Breast epithelium (tissue), 3 donors: ENCODE results near the gene SNX24.

Experiments used
- POLR2A ChIP-seq: fragments of 450-650 bp; IDR thresholded peaks from one replicate; pipeline ENCODE4 v1.6.1; 2016; ENCODE audit warnings: antibody characterized with exemption, mild to moderate bottlenecking, moderate library complexity
- POLR2AphosphoS5 ChIP-seq, 3 donors: sonication (generic); formaldehyde crosslinking; IDR thresholded peaks; one replicate each; pipeline ENCODE4 v1.6.1; 2017; ENCODE audit warnings: antibody characterized with exemption in 3 of 3
- TF ChIP-seq, protein P1 (sequence below), 3 donors: fragments of 450-650 bp; IDR thresholded peaks; one replicate each; pipeline ENCODE4 v1.5.1; 2016 to 2017; ENCODE audit warnings: antibody characterized with exemption in 3 of 3, mild to moderate bottlenecking in 3 of 3, moderate library complexity in 3 of 3

DNA sequence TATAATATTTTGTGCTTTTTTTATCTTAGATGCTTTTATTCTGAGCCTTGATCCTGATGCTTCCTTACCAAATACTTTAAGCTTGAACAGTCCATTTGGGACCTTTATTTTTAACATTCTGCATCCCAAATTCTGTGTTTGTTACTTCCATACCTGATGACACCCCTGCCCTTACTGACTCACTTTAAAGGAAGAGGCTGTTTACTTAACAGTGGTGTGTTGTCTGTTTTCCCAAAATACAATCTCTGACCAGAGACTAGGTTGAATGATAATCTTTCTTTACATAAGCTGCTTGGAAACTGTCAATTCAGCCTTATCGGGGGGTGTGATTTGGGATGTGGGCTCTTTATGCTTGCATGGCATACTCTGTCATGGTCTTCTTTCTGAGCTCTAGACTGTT lies 71.1 kb downstream of the SNX24 start:
- TF ChIP-seq, protein P1, sequence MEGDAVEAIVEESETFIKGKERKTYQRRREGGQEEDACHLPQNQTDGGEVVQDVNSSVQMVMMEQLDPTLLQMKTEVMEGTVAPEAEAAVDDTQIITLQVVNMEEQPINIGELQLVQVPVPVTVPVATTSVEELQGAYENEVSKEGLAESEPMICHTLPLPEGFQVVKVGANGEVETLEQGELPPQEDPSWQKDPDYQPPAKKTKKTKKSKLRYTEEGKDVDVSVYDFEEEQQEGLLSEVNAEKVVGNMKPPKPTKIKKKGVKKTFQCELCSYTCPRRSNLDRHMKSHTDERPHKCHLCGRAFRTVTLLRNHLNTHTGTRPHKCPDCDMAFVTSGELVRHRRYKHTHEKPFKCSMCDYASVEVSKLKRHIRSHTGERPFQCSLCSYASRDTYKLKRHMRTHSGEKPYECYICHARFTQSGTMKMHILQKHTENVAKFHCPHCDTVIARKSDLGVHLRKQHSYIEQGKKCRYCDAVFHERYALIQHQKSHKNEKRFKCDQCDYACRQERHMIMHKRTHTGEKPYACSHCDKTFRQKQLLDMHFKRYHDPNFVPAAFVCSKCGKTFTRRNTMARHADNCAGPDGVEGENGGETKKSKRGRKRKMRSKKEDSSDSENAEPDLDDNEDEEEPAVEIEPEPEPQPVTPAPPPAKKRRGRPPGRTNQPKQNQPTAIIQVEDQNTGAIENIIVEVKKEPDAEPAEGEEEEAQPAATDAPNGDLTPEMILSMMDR (IDR thresholded peaks at IDR 0.05): no peak
- TF ChIP-seq POLR2A: no peak
- no peak for TF ChIP-seq POLR2AphosphoS5 (IDR thresholded peaks at IDR 0.05)
